GM23338 (cell line): ENCODE measurements around the gene NEK3. TPM values are rescaled to one million over a fixed set of nuclear protein-coding genes. Genes with fewer than 3 reads are reported as not detected.
"Not testable (repeated sequence)": the region's sequence is repeated elsewhere in the genome, so short reads cannot be mapped to it uniquely, and the experiment has no call there.

ENCODE experiments used
- ATAC-seq: fragments of 200-7000 bp; cut with Tn5 transposase; 3 replicates; pipeline ENCODE4 v1.9.1; 2020
- DNase-seq: peaks from one replicate; pipeline ENCODE4 v3.0.0-alpha.2; 2015; ENCODE audit warnings: low spot score
- H2AFZ ChIP-seq: fragments of 200-600 bp; sonication (generic); 2 replicates; pipeline ENCODE4 v1.8.0; 2016; ENCODE audit warnings: antibody characterized with exemption, mild to moderate bottlenecking, moderate library complexity
- H3F3A ChIP-seq: fragments of 200-600 bp; sonication (generic); replicated peaks from 2 replicates; pipeline ENCODE4 v1.8.0; 2017; ENCODE audit warnings: antibody characterized with exemption, mixed run types, low read depth
- H3K27ac ChIP-seq: fragments of 200-600 bp; sonication (generic); 2 replicates; pipeline ENCODE4 v1.6.1; 2016; ENCODE audit warnings: low read depth
- H3K27me3 ChIP-seq: fragments of 200-600 bp; sonication (generic); 2 replicates; pipeline ENCODE4 v1.8.0; 2016; ENCODE audit warnings: mild to moderate bottlenecking, mixed run types, moderate library complexity; ENCODE audit not compliant: insufficient read depth
- H3K36me3 ChIP-seq: fragments of 200-600 bp; sonication (generic); 2 replicates; pipeline ENCODE4 v1.8.0; 2016; ENCODE audit warnings: mild to moderate bottlenecking; ENCODE audit not compliant: insufficient read depth
- H3K4me1 ChIP-seq: fragments of 200-600 bp; sonication (generic); 2 replicates; pipeline ENCODE4 v1.8.0; 2016; ENCODE audit warnings: mild to moderate bottlenecking, moderate library complexity; ENCODE audit not compliant: insufficient read depth
- H3K4me2 ChIP-seq: fragments of 200-600 bp; sonication (generic); 2 replicates; pipeline ENCODE4 v1.7.1; 2017; ENCODE audit warnings: mixed run types
- H3K4me3 ChIP-seq: fragments of 200-600 bp; sonication (generic); 2 replicates; pipeline ENCODE4 v1.6.1; 2016; ENCODE audit warnings: mixed run types
- H3K79me2 ChIP-seq: fragments of 200-600 bp; sonication (generic); replicated peaks from 2 replicates; pipeline ENCODE4 v1.8.0; 2017; ENCODE audit warnings: mild to moderate bottlenecking; ENCODE audit not compliant: insufficient read depth
- H3K9me2 ChIP-seq: fragments of 200-600 bp; sonication (generic); 2 replicates; pipeline ENCODE4 v1.8.0; 2017; ENCODE audit not compliant: insufficient read depth
- H4K20me1 ChIP-seq: fragments of 200-600 bp; sonication (generic); replicated peaks from 2 replicates; pipeline ENCODE4 v1.8.0; 2017; ENCODE audit warnings: mild to moderate bottlenecking; ENCODE audit not compliant: insufficient read depth
- H3K27ac Mint-ChIP-seq: 2 replicates; pipeline ENCODE4 v1.8.0; 2020; ENCODE audit warnings: inconsistent platforms, mild to moderate bottlenecking, moderate library complexity, mixed read lengths
- H3K27me3 Mint-ChIP-seq: 3 replicates; pipeline ENCODE4 v1.8.0; 2022; ENCODE audit warnings: low read depth, mild to moderate bottlenecking, moderate library complexity, mixed read lengths, inconsistent platforms; ENCODE audit not compliant: insufficient read depth, poor library complexity
- H3K36me3 Mint-ChIP-seq: 3 replicates; pipeline ENCODE4 v1.8.0; 2021; ENCODE audit warnings: low read depth, mild to moderate bottlenecking, inconsistent platforms, moderate library complexity, mixed read lengths
- H3K4me1 Mint-ChIP-seq: 3 replicates; pipeline ENCODE4 v1.8.0; 2020; ENCODE audit warnings: mild to moderate bottlenecking, inconsistent platforms, mixed read lengths
- H3K4me3 Mint-ChIP-seq: 3 replicates; pipeline ENCODE4 v1.8.0; 2021; ENCODE audit warnings: moderate library complexity, mild to moderate bottlenecking, inconsistent platforms, mixed read lengths
- H3K9me3 Mint-ChIP-seq: 3 replicates; pipeline ENCODE4 v1.8.0; 2020; ENCODE audit warnings: moderate library complexity, mild to moderate bottlenecking, inconsistent platforms, mixed read lengths
- EZH2 ChIP-seq: fragments of 200-600 bp; sonication (generic); IDR thresholded peaks from one replicate; pipeline ENCODE4 v1.8.0; 2017; ENCODE audit warnings: antibody characterized with exemption, mild to moderate bottlenecking, low read depth; ENCODE audit not compliant: unreplicated experiment
- JUNB ChIP-seq: IDR thresholded peaks from one replicate; pipeline ENCODE4 v1.6.1; 2016; ENCODE audit warnings: antibody characterized with exemption; ENCODE audit not compliant: unreplicated experiment
- STAT1 ChIP-seq: IDR thresholded peaks from one replicate; pipeline ENCODE4 v1.6.1; 2016; ENCODE audit warnings: antibody characterized with exemption; ENCODE audit not compliant: unreplicated experiment
- ZNF462 ChIP-seq: fragments of 250-450 bp; sonication (Bioruptor Pico); IDR thresholded peaks from 2 replicates; pipeline ENCODE4 v1.5.0; 2020; ENCODE audit warnings: mild to moderate bottlenecking, moderate library complexity
- polyA plus RNA-seq: library from polyadenylated mRNA; unstranded; fragments of >200 nt; fragmentation: Nextera tagmentation; extraction: Ambion mirVana; gene quantifications from 2 replicates; pipeline ENCODE4 v1.2.1, GENCODE V29; 2016
- total RNA-seq: library from RNA; depleted of rRNA; stranded (reverse); fragments of >200 nt; shearing (Covaris generic); gene quantifications from 2 replicates; pipeline ENCODE4 v1.2.3, GENCODE V29; 2014

Gene NEK3
- total and polyA plus RNA-seq, 2 experiments from 2014 or later: 26.7 to 26.8 TPM

DNA sequence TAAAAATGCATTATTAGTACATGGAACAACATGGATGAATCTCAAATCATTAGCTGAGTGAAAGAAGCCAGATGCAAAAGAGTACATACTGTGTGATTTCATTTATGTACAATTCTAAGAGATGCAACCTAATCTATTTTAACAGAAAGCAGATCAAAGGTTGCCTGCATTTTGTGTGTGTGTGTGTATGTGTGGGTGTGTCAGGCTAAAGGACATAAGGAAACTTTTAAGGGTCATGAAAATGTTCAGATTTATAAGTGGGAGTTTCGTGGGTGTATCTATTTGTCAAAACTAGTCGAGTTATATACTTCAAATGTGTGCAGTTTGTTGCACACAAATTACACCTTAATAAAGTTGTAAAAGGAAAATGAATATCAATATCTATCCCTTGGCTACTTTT is 17.9 kb upstream of the NEK3 start (continued):
- no peak for TF ChIP-seq JUNB
- TF ChIP-seq ZNF462 (CRISPR knock-in tag): no peak
- no peak for TF ChIP-seq STAT1

- H3K9me3 Mint-ChIP-seq, H3K4me2 ChIP-seq: not testable (repeated sequence)
- peaks cover 21% of the 10 kb centered on the region; the same call in 2 of the 3 replicates for H3K36me3 Mint-ChIP-seq
Observed at GRCh38 chr13:52173970-52174369, 14.6 kb upstream of the NEK3 start.

GRCh38 chr13:52173373-52173772 is 14.0 kb upstream of the NEK3 start:
- Mint-ChIP-seq H3K4me3 (no peak overlapping the region), H3K27ac (no peak overlapping the region), H3K9me3 (no peaks in the 10 kb centered on the region), H3K27me3 (no peaks in the 10 kb centered on the region), H3K4me1 (no peaks in the 10 kb centered on the region), H3K36me3 (peaks cover 20% of the 10 kb centered on the region; the same call in 2 of the 3 replicates)
- H3K36me3 ChIP-seq: peaks cover 23% of the 10 kb centered on the region
- H3F3A ChIP-seq: no peaks in the 10 kb centered on the region
- H3K27ac ChIP-seq: no peak overlapping the region
- no peaks in the 10 kb centered on the region for H3K4me1 ChIP-seq
- H3K27me3 ChIP-seq: no peaks in the 10 kb centered on the region
- DNase-seq: no peak
- H2AFZ ChIP-seq: no peak overlapping the region
- H3K4me2 ChIP-seq: no peak overlapping the region
- no peak overlapping the region for H3K4me3 ChIP-seq
- no peaks in the 10 kb centered on the region for H3K9me2 ChIP-seq
- no peak for TF ChIP-seq EZH2
- H4K20me1 ChIP-seq: no peaks in the 10 kb centered on the region
- H3K79me2 ChIP-seq: no peaks in the 10 kb centered on the region
- ATAC-seq: no peak

More at GRCh38 chr13:52173970-52174369, 14.6 kb upstream of the NEK3 start:
- not testable (repeated sequence) for ATAC-seq, H3F3A ChIP-seq, H3K4me3 ChIP-seq, H2AFZ ChIP-seq, H3K27ac Mint-ChIP-seq, H3K9me2 ChIP-seq, H3K4me1 Mint-ChIP-seq, H3K79me2 ChIP-seq, DNase-seq, H3K4me3 Mint-ChIP-seq, H3K27ac ChIP-seq, H3K4me1 ChIP-seq, H3K27me3 ChIP-seq, H4K20me1 ChIP-seq, H3K27me3 Mint-ChIP-seq
- H3K36me3 ChIP-seq: peaks cover 22% of the 10 kb centered on the region

- H4K20me1 ChIP-seq, H3K4me1 Mint-ChIP-seq, H3K27ac ChIP-seq, H3F3A ChIP-seq, H3K79me2 ChIP-seq, H2AFZ ChIP-seq, H3K4me3 ChIP-seq, DNase-seq, H3K4me1 ChIP-seq, H3K9me3 Mint-ChIP-seq, H3K4me2 ChIP-seq, H3K27me3 ChIP-seq, H3K4me3 Mint-ChIP-seq, H3K27me3 Mint-ChIP-seq, ATAC-seq, H3K9me2 ChIP-seq, H3K27ac Mint-ChIP-seq: not testable (repeated sequence)
- peaks cover 21% of the 10 kb centered on the region; the same call in 2 of the 3 replicates for H3K36me3 Mint-ChIP-seq
- H3K36me3 ChIP-seq: peaks cover 34% of the 10 kb centered on the region
Observed at GRCh38 chr13:52171686-52172085, 12.3 kb upstream of the NEK3 start.

DNA sequence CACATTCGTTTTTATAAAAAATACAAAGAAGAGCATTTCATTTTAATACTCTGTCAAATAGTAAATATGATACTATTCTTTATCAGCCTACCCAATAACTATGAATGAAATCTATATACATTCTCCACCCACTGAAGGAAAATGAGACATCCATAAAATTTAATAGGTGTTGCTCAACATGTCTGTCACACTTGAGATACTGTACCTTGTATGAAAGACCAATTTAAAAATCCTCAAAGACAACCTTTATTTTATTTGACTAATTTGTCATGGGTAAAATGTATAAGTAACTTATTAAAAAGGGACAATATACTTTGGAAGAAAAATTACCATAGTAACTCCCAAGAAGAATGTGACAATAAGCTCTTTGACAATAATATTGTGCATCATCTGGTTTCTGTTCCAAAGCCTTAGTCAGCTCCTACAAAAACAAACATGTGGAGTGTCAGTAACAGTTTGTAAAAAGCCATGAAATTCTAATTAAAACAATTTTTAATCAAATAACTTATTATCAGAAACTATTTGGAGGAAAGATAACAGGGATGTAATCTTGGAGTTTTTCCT is 11.5 kb upstream of the NEK3 start:
- H3K27me3 ChIP-seq, H3K4me2 ChIP-seq, H3K9me3 Mint-ChIP-seq, H3K4me1 Mint-ChIP-seq, H3K79me2 ChIP-seq, H3K27ac Mint-ChIP-seq, H2AFZ ChIP-seq, DNase-seq, H3K4me3 ChIP-seq, H3K27me3 Mint-ChIP-seq, H3K4me3 Mint-ChIP-seq, H3K9me2 ChIP-seq, H3K27ac ChIP-seq, H4K20me1 ChIP-seq, ATAC-seq, H3K4me1 ChIP-seq, H3F3A ChIP-seq: not testable (repeated sequence)
- H3K36me3 Mint-ChIP-seq: peaks cover 21% of the 10 kb centered on the region; the same call in 2 of the 3 replicates
- peaks cover 29% of the 10 kb centered on the region for H3K36me3 ChIP-seq
